ENCODE results near the gene MEPCE.
A peak's percentile ranks its signal among the peaks of the same experiment; 100 is the strongest.

Gene MEPCE

DNA sequence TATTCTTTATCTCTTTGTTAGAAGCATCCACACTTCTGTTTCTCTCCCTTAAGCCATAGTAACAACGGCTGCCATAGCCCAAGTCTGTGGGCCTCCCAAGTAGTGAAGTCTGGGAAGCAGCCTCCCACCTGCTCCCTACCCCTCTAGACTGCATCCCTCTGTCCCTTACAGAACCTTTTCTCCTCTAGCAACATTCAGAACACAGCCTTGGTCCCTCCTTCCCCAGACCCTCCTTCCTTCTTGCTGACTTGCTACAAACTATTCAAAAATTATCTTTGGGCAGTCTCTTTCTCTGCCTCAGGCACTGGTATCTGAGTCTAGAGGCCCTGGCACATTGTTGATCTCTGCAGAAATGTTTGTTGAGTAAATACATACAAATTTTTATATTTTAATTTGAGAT, 51.8 kb downstream of the MEPCE start:
- no peak overlapping the region for H3K27ac ChIP-seq (ENCODE audit: low read length)
- H3K4me1 ChIP-seq (ENCODE audit: insufficient read depth, low read length): peaks cover 8% of the 10 kb centered on the region; the same call in 1 of the 2 replicates
- H3K27me3 ChIP-seq (ENCODE audit: insufficient read depth, low read length): peaks cover 4% of the 10 kb centered on the region; the same call in 1 of the 2 replicates
- H3K36me3 ChIP-seq (ENCODE audit: insufficient read depth, low read depth, low read length): no peaks in the 10 kb centered on the region
- no peak overlapping the region for H3K9ac ChIP-seq (ENCODE audit: low read depth, low read length)
- H3K9me3 ChIP-seq (ENCODE audit: insufficient read depth, low read depth, low read length): no peaks in the 10 kb centered on the region
- H3K4me3 ChIP-seq (ENCODE audit: low read length): no peak overlapping the region

DNA sequence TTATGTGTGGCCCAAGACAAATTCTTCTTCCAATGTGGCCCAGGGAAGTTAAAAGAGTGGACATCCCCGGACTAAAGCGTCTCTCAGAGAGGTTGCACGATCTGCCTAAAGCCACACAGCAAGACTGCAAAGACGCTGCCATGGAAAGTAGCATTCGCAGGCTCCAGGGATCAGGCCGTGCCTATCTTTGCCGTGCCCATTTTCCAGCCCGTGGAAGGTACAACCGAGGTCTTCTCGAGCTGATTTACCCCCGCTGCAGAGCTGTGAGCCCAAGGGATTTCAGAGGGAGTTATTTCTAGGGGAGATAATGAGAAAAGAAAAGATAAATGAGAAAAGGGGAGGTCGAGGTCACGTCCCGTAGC, 53.1 kb downstream of the MEPCE start:
- Histone ChIP-seq H3K27ac (ENCODE audit: low read length) (no peak overlapping the region), H3K9ac (ENCODE audit: low read depth, low read length) (no peak overlapping the region), H3K4me1 (ENCODE audit: insufficient read depth, low read length) (peaks cover 8% of the 10 kb centered on the region; the same call in 1 of the 2 replicates)

DNA sequence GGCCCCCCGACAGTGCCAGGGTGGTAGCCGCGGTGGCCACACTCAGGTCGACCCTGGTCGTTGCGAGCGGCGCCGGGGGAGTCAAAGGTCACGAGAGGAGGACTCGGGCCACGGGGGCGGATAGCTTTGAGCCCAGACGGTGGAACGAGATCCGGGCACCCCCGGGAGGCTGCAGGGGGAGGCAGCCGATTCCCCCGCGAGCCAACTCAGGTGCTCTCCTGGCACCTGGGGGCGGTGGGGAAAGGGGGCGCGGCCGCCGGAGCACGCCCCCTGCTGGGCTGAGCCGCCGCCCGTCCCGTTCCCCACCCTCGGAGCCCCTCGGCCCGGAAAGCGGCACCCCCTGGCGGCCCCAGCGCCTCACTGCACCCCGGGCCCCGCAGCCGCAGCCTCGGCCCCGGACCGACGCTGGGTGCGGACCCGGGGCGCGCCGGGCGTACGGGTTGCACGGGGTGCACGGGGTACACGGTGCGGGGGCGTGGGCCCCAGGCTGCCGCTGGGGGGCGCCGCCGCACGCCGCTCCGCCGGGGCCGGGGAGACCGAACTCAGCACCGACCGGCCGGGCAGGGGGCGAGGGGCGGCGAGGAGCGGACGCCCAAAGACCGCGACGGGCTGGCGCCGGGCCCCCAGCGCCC, 53.6 kb downstream of the MEPCE start:
- no peak overlapping the region for H3K27ac ChIP-seq (ENCODE audit: low read length)
- no peaks in the 10 kb centered on the region for H3K36me3 ChIP-seq (ENCODE audit: insufficient read depth, low read depth, low read length)
- no peaks in the 10 kb centered on the region for H3K9me3 ChIP-seq (ENCODE audit: insufficient read depth, low read depth, low read length)
- peaks cover 4% of the 10 kb centered on the region; the same call in 1 of the 2 replicates for H3K27me3 ChIP-seq (ENCODE audit: insufficient read depth, low read length)
- peak overlapping the region; percentile 72; the same call in 1 of the 2 replicates for H3K4me3 ChIP-seq (ENCODE audit: low read length)
- no peak overlapping the region for H3K9ac ChIP-seq (ENCODE audit: low read depth, low read length)
- H3K4me1 ChIP-seq (ENCODE audit: insufficient read depth, low read length): peaks cover 8% of the 10 kb centered on the region; the same call in 1 of the 2 replicates

More for the DNA sequence above, 53.1 kb downstream of the MEPCE start:
- no peaks in the 10 kb centered on the region for H3K9me3 ChIP-seq (ENCODE audit: insufficient read depth, low read depth, low read length)
- H3K36me3 ChIP-seq (ENCODE audit: insufficient read depth, low read depth, low read length): no peaks in the 10 kb centered on the region
- H3K4me3 ChIP-seq (ENCODE audit: low read length): peak overlapping the region; percentile 72; the same call in 1 of the 2 replicates
- H3K27me3 ChIP-seq (ENCODE audit: insufficient read depth, low read length): peaks cover 4% of the 10 kb centered on the region; the same call in 1 of the 2 replicates

Measured in iPS-20b (cell line).